ENCODE results near the gene SP1. TPM values are rescaled to one million over a fixed set of nuclear protein-coding genes. Genes with fewer than 3 reads are reported as not detected.

The SP1 gene
- total RNA-seq, 1 experiment from 2014 or later, result 87.2 TPM

GRCh38 chr12:53338916-53339315, 41.1 kb upstream of the SP1 start:
- Mint-ChIP-seq H3K36me3 (no peaks in the 10 kb centered on the region), H3K27me3 (ENCODE audit: low read depth) (peaks cover 48% of the 10 kb centered on the region), H3K4me3 (no peak overlapping the region), H3K9me3 (no peaks in the 10 kb centered on the region), H3K27ac (no peak overlapping the region), H3K4me1 (peaks cover 18% of the 10 kb centered on the region)
- TF ChIP-seq E2F5 (CRISPR knock-in tag; IDR thresholded peaks at IDR 0.05) (no peak), CBFB (CRISPR knock-in tag; IDR thresholded peaks at IDR 0.05; ENCODE audit: low read depth) (no peak), KAT7 (CRISPR knock-in tag; IDR thresholded peaks at IDR 0.05; ENCODE audit: borderline replicate concordance) (no peak), ZNF425 (CRISPR knock-in tag; conservative IDR thresholded peaks at IDR 0.05) (no peak), ZBTB21 (CRISPR knock-in tag; IDR thresholded peaks at IDR 0.05; ENCODE audit: borderline replicate concordance) (no peak), ZSCAN18 (CRISPR knock-in tag; IDR thresholded peaks at IDR 0.05) (no peak), SMAD4 (CRISPR knock-in tag; IDR thresholded peaks at IDR 0.05) (no peak), ARID4B (CRISPR knock-in tag; IDR thresholded peaks at IDR 0.05; ENCODE audit: borderline replicate concordance) (no peak), TEAD1 (CRISPR knock-in tag; IDR thresholded peaks at IDR 0.05) (no peak)
- CTCF ChIA-PET, result interaction anchor here (0.6 to 1.4 kb wide), 3 partner anchors 9 to 18 kb away, joined by 3 to 5 read pairs (median 4); partner anchors contain the start of gene AAAS
- ATAC-seq, result no peak
- DNase-seq (ENCODE audit: low spot score), result no peak
- POLR2A ChIA-PET, result interaction anchor here (0.6 kb wide), 1 partner anchor 82 kb away, joined by 4 read pairs; no protein-coding TSS in a partner anchor

- ChIA-PET CTCF (interaction anchor here (0.8 to 2.7 kb wide), 3 partner anchors 12 to 19 kb away, joined by 4 to 10 read pairs (median 6); partner anchors contain the start of gene AAAS), POLR2A (no interaction called here)
- Mint-ChIP-seq H3K9me3 (no peaks in the 10 kb centered on the region), H3K36me3 (no peaks in the 10 kb centered on the region), H3K4me1 (peaks cover 19% of the 10 kb centered on the region), H3K27me3 (ENCODE audit: low read depth) (peaks cover 52% of the 10 kb centered on the region), H3K27ac (no peak overlapping the region), H3K4me3 (no peak overlapping the region)
- ATAC-seq (no peak), DNase-seq (ENCODE audit: low spot score) (no peak)
- TF ChIP-seq ZNF263 (CRISPR knock-in tag; IDR thresholded peaks at IDR 0.05; ENCODE audit: low read depth), result no peak
- TF ChIP-seq GABPB1 (CRISPR knock-in tag; IDR thresholded peaks at IDR 0.05), result no peak
- TF ChIP-seq ZNF219 (CRISPR knock-in tag; IDR thresholded peaks at IDR 0.05; ENCODE audit: borderline replicate concordance), result no peak
- no peak for TF ChIP-seq ATF6 (CRISPR knock-in tag; IDR thresholded peaks at IDR 0.05)
- no peak for TF ChIP-seq CREM (CRISPR knock-in tag; IDR thresholded peaks at IDR 0.05)
Observed at GRCh38 chr12:53340398-53340797, 39.6 kb upstream of the SP1 start.
